SU-DHL-6 (cell line): ENCODE data around the gene SOX3.

Source experiments
- H2AFZ ChIP-seq: fragments of 200-600 bp; sonication (generic); 2 replicates; pipeline ENCODE4 v1.6.1; 2014; ENCODE audit warnings: low read depth, mild to moderate bottlenecking, moderate library complexity, mixed read lengths, antibody characterized with exemption, low read length; ENCODE audit not compliant: severe bottlenecking
- H3F3A ChIP-seq: fragments of 200-600 bp; shearing (Covaris generic); 2 replicates; pipeline ENCODE4 v1.6.0; 2016; ENCODE audit warnings: antibody characterized with exemption, mild to moderate bottlenecking; ENCODE audit not compliant: insufficient read depth
- H3K27ac ChIP-seq: fragments of 200-600 bp; sonication (generic); 2 replicates; pipeline ENCODE4 v1.5.1; 2016; ENCODE audit warnings: low read depth, mild to moderate bottlenecking, low read length, moderate library complexity, mixed read lengths
- H3K27me3 ChIP-seq: fragments of 200-600 bp; sonication (generic), shearing (Covaris generic); 2 replicates; pipeline ENCODE4 v1.6.0; 2014; ENCODE audit warnings: mild to moderate bottlenecking, low read length
- H3K36me3 ChIP-seq: fragments of 200-600 bp; sonication (generic); 2 replicates; pipeline ENCODE4 v1.6.1; 2014; ENCODE audit warnings: mild to moderate bottlenecking, low read length, mixed read lengths
- H3K4me2 ChIP-seq: fragments of 300-600, 200-600 bp; shearing (Covaris generic), sonication (generic); 2 replicates; pipeline ENCODE4 v1.6.0; 2014; ENCODE audit warnings: low read length, low read depth, mild to moderate bottlenecking; ENCODE audit not compliant: poor library complexity, severe bottlenecking
- H3K4me3 ChIP-seq: fragments of 200-600 bp; sonication (generic); 2 replicates; pipeline ENCODE4 v1.5.1; 2014; ENCODE audit warnings: antibody characterized with exemption, low read length, mild to moderate bottlenecking, mixed read lengths; ENCODE audit not compliant: insufficient read depth, poor library complexity, severe bottlenecking
- H3K79me2 ChIP-seq: fragments of 200-600 bp; sonication (generic); 2 replicates; pipeline ENCODE4 v1.6.1; 2014; ENCODE audit warnings: mild to moderate bottlenecking, low read length, moderate library complexity; ENCODE audit not compliant: insufficient read depth
- H3K9ac ChIP-seq: fragments of 200-600 bp; sonication (generic); 2 replicates; pipeline ENCODE4 v1.7.0; 2014; ENCODE audit warnings: mild to moderate bottlenecking, low read length
- H3K9me2 ChIP-seq: fragments of 200-600 bp; sonication (generic); replicated peaks from 2 replicates; pipeline ENCODE4 v1.6.1; 2014; ENCODE audit warnings: low read length; ENCODE audit not compliant: insufficient read depth
- H3K9me3 ChIP-seq: fragments of 200-600 bp; sonication (generic); 2 replicates; pipeline ENCODE4 v1.6.1; 2014; ENCODE audit warnings: low read length, mixed read lengths; ENCODE audit not compliant: insufficient read depth
- H4K20me1 ChIP-seq: fragments of 200-600 bp; sonication (generic); 2 replicates; pipeline ENCODE4 v1.6.1; 2014; ENCODE audit warnings: low read depth, mild to moderate bottlenecking, antibody characterized with exemption, low read length, moderate library complexity, mixed read lengths
- CTCF ChIP-seq: fragments of 200-600 bp; sonication (generic); IDR thresholded peaks from one replicate; pipeline ENCODE4 v1.5.1; 2017; ENCODE audit warnings: antibody characterized with exemption, mild to moderate bottlenecking, low read length, moderate library complexity; ENCODE audit not compliant: insufficient read depth, poor library complexity, severe bottlenecking
- EZH2phosphoT487 ChIP-seq: fragments of 200-600 bp; sonication (generic), shearing (Covaris generic); conservative IDR thresholded peaks from 2 replicates; pipeline ENCODE4 v1.6.1; 2018; ENCODE audit warnings: mild to moderate bottlenecking, antibody characterized with exemption, low read length, moderate library complexity, mixed read lengths

The SOX3 gene

DNA sequence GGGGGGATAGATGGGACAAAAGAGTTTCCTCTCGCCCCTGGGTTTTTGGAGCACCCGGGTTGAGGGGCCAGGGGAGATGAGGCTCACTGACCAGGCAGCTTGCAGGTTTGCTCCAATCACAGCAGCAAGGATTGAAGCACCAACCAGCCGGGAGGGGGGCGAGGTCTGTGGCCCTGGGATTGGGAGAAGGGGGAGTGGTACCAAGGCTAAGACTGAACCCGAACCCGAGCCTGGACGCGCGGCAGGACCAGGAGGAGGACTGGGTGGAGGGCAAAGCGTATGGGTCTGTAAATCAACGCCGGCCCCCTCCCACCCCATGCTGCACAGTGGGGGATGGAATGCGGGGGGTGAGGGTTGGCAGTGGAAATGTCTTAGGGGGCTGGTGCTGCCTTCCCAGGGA lies 3.5 kb downstream of the SOX3 start:
- Histone ChIP-seq H3K9ac (no peak overlapping the region), H4K20me1 (no peaks in the 10 kb centered on the region), H3K79me2 (no peaks in the 10 kb centered on the region), H3K9me3 (no peaks in the 10 kb centered on the region), H3K36me3 (no peaks in the 10 kb centered on the region), H3K27me3 (no peaks in the 10 kb centered on the region), H3K4me3 (no peak overlapping the region), H2AFZ (no peak overlapping the region), H3K9me2 (no peaks in the 10 kb centered on the region), H3K27ac (no peak overlapping the region), H3F3A (no peaks in the 10 kb centered on the region), H3K4me2 (no peak overlapping the region)
- TF ChIP-seq CTCF (no peak), EZH2phosphoT487 (no peak)

DNA sequence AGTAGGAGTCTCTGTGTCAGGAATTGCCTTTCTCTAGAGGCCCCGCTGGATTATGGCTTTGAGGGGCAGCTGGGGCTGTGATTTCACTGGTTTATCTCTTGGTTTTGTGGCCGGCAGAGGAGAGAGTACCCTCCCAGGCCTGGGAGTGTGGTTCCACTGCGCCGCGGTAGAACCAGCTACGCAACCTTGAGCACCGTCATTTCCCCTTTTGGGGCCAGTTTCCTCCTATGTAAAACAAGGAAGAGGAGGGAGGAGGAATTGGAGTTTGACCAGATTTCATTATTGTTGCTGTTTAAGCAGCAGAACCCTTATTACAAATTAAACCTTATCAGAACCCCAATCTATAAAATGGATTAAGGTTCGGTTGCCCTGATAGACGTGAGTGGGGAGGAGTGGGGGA lies 4.4 kb downstream of the SOX3 start:
- Histone ChIP-seq H3K9me3 (no peaks in the 10 kb centered on the region), H3K9me2 (no peaks in the 10 kb centered on the region), H3K27me3 (no peaks in the 10 kb centered on the region), H3K9ac (no peak overlapping the region), H3K79me2 (no peaks in the 10 kb centered on the region), H3K36me3 (no peaks in the 10 kb centered on the region), H3K27ac (no peak overlapping the region), H2AFZ (no peak overlapping the region), H4K20me1 (no peaks in the 10 kb centered on the region), H3K4me2 (no peak overlapping the region), H3F3A (no peaks in the 10 kb centered on the region), H3K4me3 (no peak overlapping the region)
- TF ChIP-seq EZH2phosphoT487, result no peak

GRCh38 chrX:140495739-140496138 lies 9.1 kb downstream of the SOX3 start:
- no peaks in the 10 kb centered on the region for H3F3A ChIP-seq
- no peaks in the 10 kb centered on the region for H3K9me3 ChIP-seq
- H2AFZ ChIP-seq, result no peak overlapping the region
- H3K4me3 ChIP-seq, result no peak overlapping the region
- no peak for TF ChIP-seq EZH2phosphoT487
- no peak overlapping the region for H3K9ac ChIP-seq
- no peaks in the 10 kb centered on the region for H4K20me1 ChIP-seq
- H3K27me3 ChIP-seq, result no peaks in the 10 kb centered on the region
- no peak overlapping the region for H3K4me2 ChIP-seq
- H3K27ac ChIP-seq, result no peak overlapping the region
- no peaks in the 10 kb centered on the region for H3K36me3 ChIP-seq
- no peaks in the 10 kb centered on the region for H3K79me2 ChIP-seq
- no peaks in the 10 kb centered on the region for H3K9me2 ChIP-seq

- no peak overlapping the region for H3K9ac ChIP-seq
- no peaks in the 10 kb centered on the region for H3K36me3 ChIP-seq
- no peaks in the 10 kb centered on the region for H3F3A ChIP-seq
- H3K79me2 ChIP-seq, result no peaks in the 10 kb centered on the region
- H3K4me2 ChIP-seq, result no peak overlapping the region
- H4K20me1 ChIP-seq, result no peaks in the 10 kb centered on the region
- no peak overlapping the region for H3K4me3 ChIP-seq
- H3K27me3 ChIP-seq, result no peaks in the 10 kb centered on the region
- H2AFZ ChIP-seq, result no peak overlapping the region
- H3K9me3 ChIP-seq, result no peaks in the 10 kb centered on the region
- H3K9me2 ChIP-seq, result no peaks in the 10 kb centered on the region
- TF ChIP-seq CTCF, result no peak
- no peak for TF ChIP-seq EZH2phosphoT487
- H3K27ac ChIP-seq, result no peak overlapping the region
Observed at GRCh38 chrX:140492066-140492994, 12.5 kb downstream of the SOX3 start.
